SK-N-MC (cell line): Measurements from ENCODE around the gene C2orf49.

Experiments used
- EZH2 ChIP-seq: fragments of 200-600 bp; sonication (generic); IDR thresholded peaks from one replicate; pipeline ENCODE4 v1.6.1; 2017; ENCODE audit warnings: antibody characterized with exemption
- POLR2AphosphoS5 ChIP-seq: IDR thresholded peaks from 2 replicates; pipeline ENCODE4 v1.6.1; 2012; ENCODE audit warnings: mild to moderate bottlenecking, low read depth, low read length, borderline replicate concordance

- TF ChIP-seq POLR2AphosphoS5 (no peak), EZH2 (no peak)
Observed at GRCh38 chr2:105321875-105322646, 15.3 kb upstream of the C2orf49 start.
